Stimulated activated CD4-positive, alpha-beta T cell treated with anti-CD3 and anti-CD28 coated beads, Interleukin-2, amount 100 ng/mL, for 4 hours (primary cell): ENCODE data around the gene AGBL1.
"Not testable (repeated sequence)": the region's sequence is repeated elsewhere in the genome, so short reads cannot be mapped to it uniquely, and the experiment has no call there.

Source experiments
- DNase-seq: peaks from one replicate; pipeline ENCODE4 v3.0.0-alpha.2; 2020; ENCODE audit warnings: low read depth

Gene AGBL1

GRCh38 chr15:86948719-86949118 is 869.0 kb downstream of the AGBL1 start:
- no peak for DNase-seq

DNA sequence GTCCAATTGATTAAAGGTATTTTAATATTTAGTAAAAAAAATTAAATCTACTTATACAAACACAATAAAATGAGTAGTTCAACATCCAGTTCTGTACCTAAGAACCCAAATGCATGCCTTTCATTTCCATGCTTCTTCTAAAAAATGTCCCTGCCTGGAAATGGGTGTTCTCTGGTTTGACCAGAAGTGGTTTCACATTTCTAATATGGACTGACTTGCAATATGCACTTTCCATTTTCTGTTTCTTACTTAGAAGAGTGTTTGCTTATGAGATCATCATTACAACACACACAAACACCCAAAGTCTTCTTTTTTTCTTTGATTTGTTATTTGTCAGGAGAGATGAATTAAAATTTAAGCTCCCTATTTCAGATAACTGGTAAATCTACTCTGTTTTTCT is 879.6 kb downstream of the AGBL1 start:
- DNase-seq = no peak

DNA sequence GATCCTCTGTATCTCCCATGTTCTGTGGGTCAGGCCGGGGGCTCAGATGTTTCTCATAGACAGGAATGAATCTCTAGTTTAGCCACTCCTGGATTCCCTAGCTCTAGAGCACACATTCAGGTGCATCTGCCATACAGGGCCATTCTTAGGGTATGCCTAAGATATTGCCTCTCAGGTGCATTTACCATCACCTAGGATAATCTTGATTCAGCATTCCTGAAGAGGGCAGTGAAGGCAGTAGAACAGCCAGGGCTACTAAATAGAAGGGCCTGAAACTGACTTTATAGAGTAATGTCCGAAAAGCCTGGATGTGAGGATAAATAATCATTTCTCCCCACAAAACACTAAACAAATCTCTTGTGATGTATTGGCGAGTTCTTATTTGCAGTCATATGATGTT is 882.0 kb downstream of the AGBL1 start:
- DNase-seq = no peak

DNA sequence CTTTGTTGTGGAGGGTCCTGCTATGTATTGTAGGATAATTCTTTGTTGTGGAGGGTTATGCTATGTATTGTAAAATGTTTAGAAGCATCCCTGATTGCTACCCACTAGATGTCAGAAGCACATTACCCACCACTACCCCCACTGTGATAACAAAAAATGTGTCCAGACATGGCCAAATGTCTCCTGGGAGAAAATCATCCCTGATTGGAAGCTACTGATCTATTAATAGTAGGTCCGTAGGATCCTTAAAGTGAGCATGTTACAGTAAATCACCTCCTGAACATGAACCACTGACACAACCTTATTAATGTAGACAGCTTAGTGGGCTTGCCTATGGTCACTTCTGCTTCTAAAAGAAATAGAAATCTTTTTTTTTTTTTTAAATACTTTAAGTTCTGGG is 884.6 kb downstream of the AGBL1 start:
- no peak for DNase-seq

- no peak for DNase-seq
These were observed 888.6 kb downstream of the AGBL1 start for GRCh38 chr15:86968244-86968643.

GRCh38 chr15:86969364-86969763 is 889.7 kb downstream of the AGBL1 start:
- no peak for DNase-seq

GRCh38 chr15:86973284-86973844 is 893.7 kb downstream of the AGBL1 start:
- DNase-seq = no peak

DNA sequence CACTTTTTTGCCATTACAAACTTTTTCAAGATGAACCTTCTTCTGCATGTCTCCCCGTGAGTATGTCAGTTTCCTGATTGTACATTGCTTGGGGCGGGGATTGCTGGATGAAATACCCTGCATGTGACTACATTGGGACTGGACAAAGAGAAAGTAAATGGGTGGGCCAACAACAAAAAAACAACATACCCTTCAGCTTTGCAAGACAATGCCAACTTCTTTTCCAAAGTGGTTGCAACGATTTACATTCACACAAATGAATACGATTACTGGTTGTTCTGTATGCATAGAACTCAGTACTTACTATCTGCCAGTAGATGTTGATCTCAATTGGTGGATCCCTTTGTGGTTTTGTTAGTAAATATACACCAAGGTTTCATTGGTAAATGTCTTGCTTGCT is 908.4 kb downstream of the AGBL1 start:
- no peak for DNase-seq

DNA sequence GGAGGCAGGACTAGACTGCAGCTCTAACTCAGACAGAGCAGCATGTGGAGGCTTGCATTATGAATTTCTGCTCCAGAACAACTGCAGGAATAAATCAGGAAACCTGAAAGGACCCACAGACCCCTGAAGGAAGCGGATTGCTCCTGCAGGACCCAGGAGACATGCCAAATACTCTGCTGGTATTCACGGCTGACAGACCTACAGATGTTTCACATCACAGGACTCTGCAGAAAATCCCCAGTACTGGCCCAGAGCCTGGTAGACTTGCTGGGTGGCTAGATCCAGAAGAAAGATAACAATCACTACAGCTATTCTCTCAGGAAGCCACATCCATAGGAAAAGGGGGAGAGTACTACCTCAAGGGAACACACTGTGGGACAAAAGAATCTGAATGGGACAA is 942.1 kb downstream of the AGBL1 start:
- DNase-seq = no peak

GRCh38 chr15:87031540-87032230 is 952.0 kb downstream of the AGBL1 start:
- DNase-seq = no peak

DNA sequence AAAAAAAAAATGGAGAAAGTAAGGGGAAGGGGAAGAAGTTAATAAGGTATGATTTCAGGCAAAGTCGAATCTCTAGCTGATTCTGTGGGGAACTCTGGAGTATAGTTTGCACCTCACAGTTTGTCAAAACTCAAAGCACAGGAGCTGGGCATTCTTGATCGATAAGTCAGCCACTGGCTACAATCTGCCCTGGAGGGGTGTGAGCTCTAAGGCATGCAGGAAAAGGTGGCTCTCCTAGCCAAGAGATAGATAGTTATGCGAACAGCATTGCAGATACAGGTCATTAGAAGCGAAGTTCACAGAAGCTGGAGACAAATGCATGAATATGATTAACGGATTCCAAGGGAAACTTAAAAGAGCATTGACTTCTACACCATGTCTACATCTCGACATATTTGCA is 952.6 kb downstream of the AGBL1 start:
- no peak for DNase-seq

- no peak for DNase-seq
These were observed 953.4 kb downstream of the AGBL1 start for GRCh38 chr15:87033056-87033455.

DNA sequence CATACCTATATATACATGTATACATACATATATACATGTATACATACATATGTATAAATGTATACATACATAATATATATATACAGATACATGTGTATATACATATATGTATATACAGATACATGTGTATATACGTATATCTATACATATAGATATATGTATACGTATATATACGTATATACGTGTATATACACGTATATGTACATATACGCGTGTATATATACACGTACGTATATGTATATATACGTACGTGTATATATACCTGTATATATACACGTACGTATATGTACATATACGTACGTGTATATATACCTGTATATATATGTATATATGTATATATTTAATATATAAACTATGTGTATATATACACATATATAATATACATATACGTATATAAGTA is 955.2 kb downstream of the AGBL1 start:
- no peak for DNase-seq

GRCh38 chr15:87038404-87038803 is 958.7 kb downstream of the AGBL1 start:
- no peak for DNase-seq

- not testable (repeated sequence) for DNase-seq
These were observed 962.9 kb downstream of the AGBL1 start for GRCh38 chr15:87042619-87043018.

DNA sequence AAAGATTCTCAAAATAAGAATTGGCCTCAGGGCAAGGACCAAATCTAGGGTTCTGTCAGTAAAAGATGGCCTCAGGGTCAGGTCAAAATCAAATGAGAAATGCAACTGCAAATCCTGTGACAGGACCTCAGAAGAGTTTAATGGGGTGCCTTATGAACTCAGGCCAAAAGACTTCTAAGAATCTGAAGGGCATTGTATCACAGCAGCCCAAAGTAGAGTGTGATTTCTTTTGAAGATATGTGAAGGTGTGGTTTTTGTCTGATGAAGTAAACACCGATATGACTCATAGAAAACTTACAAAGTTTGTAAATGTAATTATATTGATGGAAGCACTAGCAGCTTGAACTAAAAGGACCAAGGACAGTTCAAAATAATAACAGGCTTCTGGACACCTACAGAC is 966.1 kb downstream of the AGBL1 start:
- no peak for DNase-seq

DNA sequence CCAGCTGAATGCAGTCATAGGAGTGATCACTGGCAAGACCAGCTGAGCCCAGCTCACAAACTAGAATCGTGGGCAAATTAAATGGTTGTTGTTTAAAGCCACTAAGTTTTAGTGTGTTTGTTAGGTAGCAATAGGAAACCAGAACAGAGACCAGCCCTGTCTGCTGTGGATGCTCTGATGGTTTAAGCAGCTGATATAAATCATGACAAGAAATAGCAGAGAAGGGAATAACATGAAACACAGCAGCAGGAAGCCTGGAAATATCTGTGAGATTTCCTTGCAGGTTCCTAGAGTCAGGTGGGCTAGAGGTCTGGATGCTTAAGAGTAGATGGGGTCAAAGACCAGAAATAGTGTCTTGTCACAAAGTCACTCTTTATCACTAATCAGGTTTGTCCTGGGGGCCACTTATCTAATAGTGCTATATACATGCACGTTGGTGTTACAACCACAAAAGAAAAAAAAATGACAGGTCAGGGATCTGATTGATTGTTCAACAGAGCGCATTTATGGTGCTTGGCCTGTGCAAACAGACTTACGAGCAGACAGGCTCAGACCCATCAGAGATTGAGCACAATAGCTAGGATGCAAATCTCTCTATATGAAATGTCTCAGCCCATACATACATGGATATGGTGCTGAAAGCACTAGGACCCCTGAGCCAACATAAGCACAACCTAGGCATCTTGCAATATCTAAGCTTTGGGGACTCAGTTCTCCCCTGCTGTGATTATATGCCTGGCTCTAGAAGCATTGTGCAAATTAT is 967.7 kb downstream of the AGBL1 start:
- DNase-seq = no peak
